ENCODE data around the gene PCDHGA5.

Gene PCDHGA5

GRCh38 chr5:141356133-141356532 is 7.8 kb upstream of the PCDHGA5 start:
- no peak for DNase-seq (ENCODE audit: low spot score)

GRCh38 chr5:141356950-141357349 is 7.0 kb upstream of the PCDHGA5 start:
- no peak for DNase-seq (ENCODE audit: low spot score)
- TF ChIP-seq CTCF (IDR thresholded peaks at IDR 0.05; ENCODE audit: extremely low read depth, missing control alignments) = no peak

More at GRCh38 chr5:141356133-141356532, 7.8 kb upstream of the PCDHGA5 start:
- no peak for TF ChIP-seq CTCF (IDR thresholded peaks at IDR 0.05; ENCODE audit: extremely low read depth, missing control alignments)

- peak; percentile 65 for DNase-seq (ENCODE audit: low spot score)
- TF ChIP-seq CTCF (IDR thresholded peaks at IDR 0.05; ENCODE audit: extremely low read depth, missing control alignments) = no peak
These were observed 4.1 kb upstream of the PCDHGA5 start, which contains the start of gene PCDHGB2 for GRCh38 chr5:141359790-141360426. PCDHGB2 (plus strand) TSS chr5:141359994; CDS start chr5:141360136, 142 bp downstream.

- no peak for DNase-seq (ENCODE audit: low spot score)
- no peak for TF ChIP-seq CTCF (IDR thresholded peaks at IDR 0.05; ENCODE audit: extremely low read depth, missing control alignments)
These were observed 3.3 kb upstream of the PCDHGA5 start for GRCh38 chr5:141360685-141361084.

- no peak for TF ChIP-seq CTCF (IDR thresholded peaks at IDR 0.05; ENCODE audit: extremely low read depth, missing control alignments)
- DNase-seq (ENCODE audit: low spot score) = no peak
These were observed 1.2 kb upstream of the PCDHGA5 start for GRCh38 chr5:141362719-141363118.

GRCh38 chr5:141366016-141366896 is 2.3 kb downstream of the PCDHGA5 start:
- DNase-seq (ENCODE audit: low spot score) = no peak
- TF ChIP-seq CTCF (IDR thresholded peaks at IDR 0.05; ENCODE audit: extremely low read depth, missing control alignments) = no peak

Data from GM20000 (cell line).